Breast epithelium (tissue), 3 donors: ENCODE data around the gene MAPK8.

ENCODE experiments used
- POLR2A ChIP-seq: fragments of 450-650 bp; IDR thresholded peaks from one replicate; pipeline ENCODE4 v1.6.1; 2016; ENCODE audit warnings: antibody characterized with exemption, mild to moderate bottlenecking, moderate library complexity
- POLR2AphosphoS5 ChIP-seq, 3 donors: sonication (generic); formaldehyde crosslinking; IDR thresholded peaks; one replicate each; pipeline ENCODE4 v1.6.1; 2017; ENCODE audit warnings: antibody characterized with exemption in 3 of 3
- TF ChIP-seq, protein P1 (sequence below), 3 donors: fragments of 450-650 bp; IDR thresholded peaks; one replicate each; pipeline ENCODE4 v1.5.1; 2016 to 2017; ENCODE audit warnings: antibody characterized with exemption in 3 of 3, mild to moderate bottlenecking in 3 of 3, moderate library complexity in 3 of 3

DNA sequence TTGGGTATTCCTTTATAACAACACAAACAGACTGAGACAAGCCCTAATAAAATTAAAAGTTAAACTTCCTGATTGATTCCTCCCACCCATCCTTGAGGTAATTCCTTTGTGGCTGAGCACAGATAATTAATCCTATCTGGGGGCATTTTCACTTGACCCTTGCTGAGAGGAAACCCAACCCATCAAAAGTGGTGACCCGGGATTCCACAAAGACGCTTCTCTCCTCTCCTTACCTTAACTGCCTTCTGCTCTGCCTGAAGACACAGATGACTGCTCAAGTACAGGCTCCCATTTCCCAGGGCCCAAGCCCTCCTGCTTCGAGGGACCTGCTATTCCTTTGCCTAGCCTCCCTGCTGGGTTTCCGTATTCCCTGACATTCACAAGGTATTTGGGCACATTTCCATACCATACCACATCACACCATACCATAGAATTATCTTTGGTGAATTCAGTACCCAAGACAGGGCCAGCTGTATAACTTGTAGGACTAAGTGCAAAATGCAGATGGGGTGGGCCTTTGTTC, 9.8 kb upstream of the MAPK8 start:
- TF ChIP-seq, protein P1, sequence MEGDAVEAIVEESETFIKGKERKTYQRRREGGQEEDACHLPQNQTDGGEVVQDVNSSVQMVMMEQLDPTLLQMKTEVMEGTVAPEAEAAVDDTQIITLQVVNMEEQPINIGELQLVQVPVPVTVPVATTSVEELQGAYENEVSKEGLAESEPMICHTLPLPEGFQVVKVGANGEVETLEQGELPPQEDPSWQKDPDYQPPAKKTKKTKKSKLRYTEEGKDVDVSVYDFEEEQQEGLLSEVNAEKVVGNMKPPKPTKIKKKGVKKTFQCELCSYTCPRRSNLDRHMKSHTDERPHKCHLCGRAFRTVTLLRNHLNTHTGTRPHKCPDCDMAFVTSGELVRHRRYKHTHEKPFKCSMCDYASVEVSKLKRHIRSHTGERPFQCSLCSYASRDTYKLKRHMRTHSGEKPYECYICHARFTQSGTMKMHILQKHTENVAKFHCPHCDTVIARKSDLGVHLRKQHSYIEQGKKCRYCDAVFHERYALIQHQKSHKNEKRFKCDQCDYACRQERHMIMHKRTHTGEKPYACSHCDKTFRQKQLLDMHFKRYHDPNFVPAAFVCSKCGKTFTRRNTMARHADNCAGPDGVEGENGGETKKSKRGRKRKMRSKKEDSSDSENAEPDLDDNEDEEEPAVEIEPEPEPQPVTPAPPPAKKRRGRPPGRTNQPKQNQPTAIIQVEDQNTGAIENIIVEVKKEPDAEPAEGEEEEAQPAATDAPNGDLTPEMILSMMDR (IDR thresholded peaks at IDR 0.05), result no peak
- TF ChIP-seq POLR2A (no peak), POLR2AphosphoS5 (IDR thresholded peaks at IDR 0.05) (no peak)
